Ishikawa (cell line): ENCODE results near the gene NSUN3.

Experiments
- CEBPB ChIP-seq: IDR thresholded peaks from 2 replicates; pipeline ENCODE4 v1.6.1; 2012
- CREB1 ChIP-seq: IDR thresholded peaks from 2 replicates; pipeline ENCODE4 v1.6.1; 2012; ENCODE audit warnings: low read depth
- EGR1 ChIP-seq: IDR thresholded peaks from 2 replicates; pipeline ENCODE4 v1.6.1; 2012
- EP300 ChIP-seq: IDR thresholded peaks from 2 replicates; pipeline ENCODE4 v1.6.1; 2012; ENCODE audit warnings: borderline replicate concordance
- FOXM1 ChIP-seq: IDR thresholded peaks from 2 replicates; pipeline ENCODE4 v1.6.1; 2012; ENCODE audit warnings: low read depth, borderline replicate concordance
- NFIC ChIP-seq: IDR thresholded peaks from 2 replicates; pipeline ENCODE4 v1.6.1; 2012
- RAD21 ChIP-seq: IDR thresholded peaks from 2 replicates; pipeline ENCODE4 v1.6.1; 2012; ENCODE audit warnings: low read depth
- TAF1 ChIP-seq: IDR thresholded peaks from 2 replicates; pipeline ENCODE4 v1.6.1; 2012; ENCODE audit warnings: low read depth, mild to moderate bottlenecking
- TCF12 ChIP-seq: IDR thresholded peaks from 2 replicates; pipeline ENCODE4 v1.6.1; 2012; ENCODE audit warnings: low read depth
- TEAD4 ChIP-seq: IDR thresholded peaks from 2 replicates; pipeline ENCODE4 v1.6.1; 2012
- USF1 ChIP-seq: IDR thresholded peaks from 2 replicates; pipeline ENCODE4 v1.6.1; 2012
- YY1 ChIP-seq: IDR thresholded peaks from 2 replicates; pipeline ENCODE4 v1.6.1; 2012; ENCODE audit warnings: low read depth
- ZBTB7A ChIP-seq: IDR thresholded peaks from 2 replicates; pipeline ENCODE4 v1.6.1; 2012; ENCODE audit warnings: low read depth
- TF ChIP-seq, protein P1 (sequence below): IDR thresholded peaks from 2 replicates; pipeline ENCODE4 v1.6.1; 2012; ENCODE audit warnings: low read depth, mild to moderate bottlenecking
- TF ChIP-seq, protein P2 (sequence below): IDR thresholded peaks from 2 replicates; pipeline ENCODE4 v1.6.1; 2012

The NSUN3 gene

DNA sequence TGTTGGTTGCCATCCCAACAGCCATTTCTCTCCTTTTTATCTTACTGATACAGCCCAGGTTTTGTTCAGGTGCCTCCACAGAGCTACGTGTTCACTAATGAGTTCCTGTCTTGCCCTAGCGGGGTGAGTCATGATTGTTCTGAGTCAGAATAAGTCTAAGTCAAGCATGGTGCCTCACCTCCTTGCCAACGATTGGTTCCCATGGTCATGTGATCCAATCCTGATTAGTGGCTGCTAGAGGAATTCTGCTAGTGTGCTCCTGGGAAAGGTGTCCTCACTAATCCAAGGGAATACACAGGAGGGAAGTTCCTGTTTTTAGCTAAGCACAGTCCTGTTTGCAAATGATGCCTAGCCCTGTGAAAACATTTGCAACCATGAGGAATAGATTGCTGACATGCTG, 99.8 kb downstream of the NSUN3 start:
- peak; percentile 80 for TF ChIP-seq USF1
- TF ChIP-seq, protein P1, sequence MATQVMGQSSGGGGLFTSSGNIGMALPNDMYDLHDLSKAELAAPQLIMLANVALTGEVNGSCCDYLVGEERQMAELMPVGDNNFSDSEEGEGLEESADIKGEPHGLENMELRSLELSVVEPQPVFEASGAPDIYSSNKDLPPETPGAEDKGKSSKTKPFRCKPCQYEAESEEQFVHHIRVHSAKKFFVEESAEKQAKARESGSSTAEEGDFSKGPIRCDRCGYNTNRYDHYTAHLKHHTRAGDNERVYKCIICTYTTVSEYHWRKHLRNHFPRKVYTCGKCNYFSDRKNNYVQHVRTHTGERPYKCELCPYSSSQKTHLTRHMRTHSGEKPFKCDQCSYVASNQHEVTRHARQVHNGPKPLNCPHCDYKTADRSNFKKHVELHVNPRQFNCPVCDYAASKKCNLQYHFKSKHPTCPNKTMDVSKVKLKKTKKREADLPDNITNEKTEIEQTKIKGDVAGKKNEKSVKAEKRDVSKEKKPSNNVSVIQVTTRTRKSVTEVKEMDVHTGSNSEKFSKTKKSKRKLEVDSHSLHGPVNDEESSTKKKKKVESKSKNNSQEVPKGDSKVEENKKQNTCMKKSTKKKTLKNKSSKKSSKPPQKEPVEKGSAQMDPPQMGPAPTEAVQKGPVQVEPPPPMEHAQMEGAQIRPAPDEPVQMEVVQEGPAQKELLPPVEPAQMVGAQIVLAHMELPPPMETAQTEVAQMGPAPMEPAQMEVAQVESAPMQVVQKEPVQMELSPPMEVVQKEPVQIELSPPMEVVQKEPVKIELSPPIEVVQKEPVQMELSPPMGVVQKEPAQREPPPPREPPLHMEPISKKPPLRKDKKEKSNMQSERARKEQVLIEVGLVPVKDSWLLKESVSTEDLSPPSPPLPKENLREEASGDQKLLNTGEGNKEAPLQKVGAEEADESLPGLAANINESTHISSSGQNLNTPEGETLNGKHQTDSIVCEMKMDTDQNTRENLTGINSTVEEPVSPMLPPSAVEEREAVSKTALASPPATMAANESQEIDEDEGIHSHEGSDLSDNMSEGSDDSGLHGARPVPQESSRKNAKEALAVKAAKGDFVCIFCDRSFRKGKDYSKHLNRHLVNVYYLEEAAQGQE, result no peak
- TF ChIP-seq, protein P2, sequence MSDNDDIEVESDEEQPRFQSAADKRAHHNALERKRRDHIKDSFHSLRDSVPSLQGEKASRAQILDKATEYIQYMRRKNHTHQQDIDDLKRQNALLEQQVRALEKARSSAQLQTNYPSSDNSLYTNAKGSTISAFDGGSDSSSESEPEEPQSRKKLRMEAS, result no peak
- no peak for TF ChIP-seq CREB1

GRCh38 chr3:94167346-94167745, 104.5 kb downstream of the NSUN3 start:
- TF ChIP-seq TCF12 (no peak), USF1 (no peak), RAD21 (no peak), EGR1 (no peak), NFIC (no peak), TAF1 (no peak), TEAD4 (no peak), EP300 (no peak), YY1 (no peak), ZBTB7A (no peak)
- TF ChIP-seq, protein P1, result no peak

- TF ChIP-seq CEBPB (no peak), TEAD4 (no peak), YY1 (no peak), NFIC (no peak), TCF12 (no peak), USF1 (no peak), EP300 (no peak), TAF1 (no peak), RAD21 (no peak), CREB1 (no peak), EGR1 (no peak), ZBTB7A (no peak), FOXM1 (no peak)
- TF ChIP-seq, protein P2, result no peak
- TF ChIP-seq, protein P1, result no peak
Observed at GRCh38 chr3:94167796-94168195, 104.9 kb downstream of the NSUN3 start.

DNA sequence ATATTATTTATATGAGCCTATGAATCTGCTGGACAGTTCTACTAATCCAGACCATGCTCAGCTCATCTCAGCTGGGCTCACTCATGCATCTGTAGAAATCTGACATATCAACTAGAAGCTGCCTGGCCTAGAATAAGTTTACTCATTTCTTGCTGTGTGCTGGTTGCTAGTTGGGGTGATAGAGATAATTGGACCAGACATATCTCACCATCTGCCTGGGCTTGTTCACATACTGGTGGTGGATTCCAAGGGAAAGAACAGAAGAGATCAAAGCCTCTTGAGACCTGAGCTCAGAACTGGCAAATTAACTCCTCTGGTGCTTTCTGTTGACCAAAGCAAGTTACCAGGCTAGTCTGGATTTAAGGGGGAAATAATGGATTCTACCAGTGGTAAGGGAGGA, 109.1 kb downstream of the NSUN3 start:
- TF ChIP-seq, protein P1, result 0 out of 2 replicates have a peak, but pooled peaks have one; percentile 21
- no peak for TF ChIP-seq FOXM1
- TF ChIP-seq CREB1, result no peak
